GM19238 (cell line): Measurements from ENCODE around the gene ARHGAP23.
A peak's percentile ranks its signal among the peaks of the same experiment; 100 is the strongest.

Experiments
- DNase-seq: peaks from one replicate; pipeline ENCODE4 v3.0.0; 2011; ENCODE audit warnings: low spot score; ENCODE audit not compliant: insufficient read length

ARHGAP23 gene

DNA sequence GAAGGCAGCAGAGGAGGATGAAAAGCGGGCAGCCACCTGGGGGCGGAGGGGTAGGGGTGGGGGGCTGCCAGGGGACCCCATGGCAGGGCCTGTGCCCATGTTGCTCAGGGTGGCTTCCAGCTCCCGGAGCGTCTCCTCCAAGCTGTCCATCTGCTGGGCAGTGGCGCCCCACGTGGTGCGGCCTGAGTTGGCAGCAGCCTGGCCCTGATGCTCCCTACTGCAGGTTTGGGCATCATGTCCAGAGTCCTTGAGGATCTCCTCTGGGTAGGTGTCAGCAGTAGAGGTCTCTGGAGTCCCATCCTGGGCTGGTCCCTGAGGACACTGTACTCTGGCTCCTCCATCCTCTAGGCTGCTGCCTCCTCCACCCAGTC, 116.6 kb downstream of the ARHGAP23 start:
- DNase-seq, result no peak

GRCh38 chr17:38545531-38546225, 117.4 kb downstream of the ARHGAP23 start:
- no peak for DNase-seq

DNA sequence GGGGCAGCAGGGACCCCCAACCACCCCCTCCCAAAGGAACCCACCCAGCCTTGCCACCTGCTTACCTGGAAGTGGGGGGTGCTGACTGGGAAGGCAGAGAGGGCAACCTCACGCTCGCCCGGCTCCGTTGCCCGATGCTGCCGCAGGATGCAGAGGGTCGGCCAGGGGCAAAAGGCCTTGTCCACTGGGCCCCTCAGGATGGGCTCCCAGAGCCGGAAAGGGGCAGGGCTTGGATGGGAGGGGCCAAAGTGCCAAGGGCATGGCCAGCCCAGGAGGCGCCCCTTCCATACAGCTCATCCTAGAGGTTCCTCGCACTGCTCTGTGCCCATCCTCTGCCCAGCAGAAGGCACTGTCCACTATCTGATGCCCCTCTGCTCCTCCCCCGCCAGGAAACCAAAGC, 118.1 kb downstream of the ARHGAP23 start:
- DNase-seq, result no peak

DNA sequence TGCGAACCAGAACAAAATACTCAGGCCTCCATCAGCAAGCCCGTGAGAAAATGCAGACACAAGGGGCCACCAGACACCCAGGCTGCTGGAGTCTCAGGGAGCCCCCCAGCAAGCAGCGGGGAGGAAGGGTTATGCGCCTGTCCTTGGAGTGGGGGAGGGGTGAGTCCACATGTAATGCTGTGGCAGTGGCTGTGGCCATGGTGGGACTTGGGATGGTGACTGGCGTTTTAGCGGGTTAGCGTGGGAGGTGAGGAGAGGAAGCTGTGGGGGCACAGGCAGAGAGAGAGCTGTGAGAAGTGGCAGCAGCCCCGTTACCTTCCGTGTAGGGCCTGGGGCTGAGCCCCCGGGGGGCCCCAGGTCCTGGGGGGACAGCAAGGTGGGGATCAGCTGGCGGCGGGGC, 119.2 kb downstream of the ARHGAP23 start:
- DNase-seq, result no peak

DNA sequence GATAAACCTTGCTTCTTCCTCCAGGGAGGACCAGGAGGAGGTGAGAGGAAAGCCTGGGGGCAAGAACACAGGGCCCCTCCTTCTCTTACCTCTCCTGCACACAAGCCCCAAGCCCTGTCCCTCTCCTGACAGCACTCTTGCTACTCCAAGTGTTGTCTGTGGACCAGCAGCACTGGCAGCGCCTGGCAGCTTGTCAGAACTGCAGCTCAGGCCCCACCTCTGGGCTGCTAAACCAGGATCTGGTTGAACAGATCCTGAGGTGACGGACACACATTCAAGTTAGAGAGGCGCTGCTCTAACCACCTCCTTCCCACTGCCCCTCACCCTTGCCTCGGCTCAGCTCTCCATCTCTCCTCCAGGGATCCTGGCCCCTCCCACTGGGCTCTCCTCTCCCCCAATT, 121.0 kb downstream of the ARHGAP23 start:
- no peak for DNase-seq

DNA sequence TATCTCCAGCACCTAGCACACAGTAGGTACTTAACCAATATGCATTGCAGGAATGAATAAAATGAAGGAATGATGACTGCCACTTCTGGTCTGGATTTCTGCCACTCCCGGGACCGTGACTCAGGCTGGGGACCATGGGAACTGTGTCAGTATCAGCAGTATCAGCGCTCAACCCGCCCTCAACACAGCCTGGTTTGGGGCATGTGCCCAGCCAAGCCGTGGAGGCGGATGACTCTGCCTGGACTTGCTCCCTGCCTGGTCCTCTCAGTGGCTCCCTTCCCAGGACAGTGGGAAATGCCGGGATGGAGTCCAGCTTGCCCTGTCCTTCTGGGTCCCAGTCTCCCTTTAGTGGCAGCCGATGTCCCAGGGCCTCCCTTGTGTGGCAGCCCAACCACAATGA, 122.4 kb downstream of the ARHGAP23 start:
- DNase-seq, result no peak

DNA sequence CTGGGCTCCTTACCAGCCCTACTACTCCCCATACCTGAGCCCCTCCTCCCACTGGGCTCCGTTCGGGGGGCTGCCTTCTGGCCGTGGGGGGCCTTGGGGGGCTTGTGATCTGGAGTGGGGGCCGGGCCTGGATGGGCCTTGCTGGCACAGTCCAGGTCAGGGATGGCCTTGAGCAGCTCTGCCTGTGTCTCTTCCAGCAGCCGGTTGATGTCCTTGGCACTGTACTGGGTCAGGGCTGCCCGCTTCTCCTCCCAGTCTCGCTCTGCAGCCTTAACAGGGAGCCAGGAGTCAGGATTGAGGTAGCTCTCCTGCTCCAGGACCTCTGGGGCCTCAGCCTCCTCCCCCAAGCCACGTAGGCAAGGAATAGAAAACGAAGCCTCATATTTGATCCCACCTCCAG, 122.9 kb downstream of the ARHGAP23 start:
- no peak for DNase-seq

- DNase-seq, result no peak
These were observed 124.1 kb downstream of the ARHGAP23 start for GRCh38 chr17:38552343-38552742.

DNA sequence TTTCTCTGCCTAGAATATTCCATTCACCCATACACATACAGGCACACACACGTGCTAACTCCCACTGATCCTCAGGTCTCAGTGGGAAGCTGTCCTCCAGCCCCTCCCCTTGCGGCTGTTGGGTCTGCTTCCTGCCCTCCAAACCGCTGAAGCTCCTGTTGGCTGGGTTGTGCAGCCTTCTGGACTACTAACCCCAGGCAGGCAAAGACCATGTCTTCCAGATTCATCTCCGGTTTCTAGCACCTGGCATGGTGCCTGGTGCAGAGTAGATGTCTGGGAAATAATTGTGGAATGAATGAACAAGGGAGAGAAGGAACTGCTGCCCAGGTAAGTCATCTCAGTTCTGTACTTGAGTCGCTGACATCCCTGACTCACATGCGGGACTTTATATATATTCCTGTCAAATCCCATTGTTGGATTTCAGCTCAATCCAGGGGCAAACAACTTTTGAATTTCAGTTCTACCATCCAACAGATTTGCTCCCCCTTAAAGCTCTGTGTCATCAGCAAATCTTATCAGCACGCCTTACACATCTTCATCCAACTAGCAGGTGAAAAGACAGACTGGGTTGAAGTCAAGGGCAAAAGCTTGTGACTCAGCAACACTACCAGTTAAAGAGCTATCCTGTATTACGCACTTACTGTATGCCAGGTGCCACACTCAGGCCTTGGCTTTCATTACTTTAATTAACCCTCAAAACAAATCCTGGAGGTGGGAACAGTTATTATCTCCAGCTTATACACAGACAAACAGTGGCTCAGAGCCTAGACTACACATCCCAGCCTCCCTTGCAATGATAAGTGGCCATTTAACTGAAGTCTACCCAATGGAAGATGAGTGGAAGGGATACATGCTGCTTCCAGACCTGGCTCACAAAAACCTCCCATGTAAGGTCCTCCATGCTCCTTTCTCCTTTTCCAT, 126.4 kb downstream of the ARHGAP23 start:
- DNase-seq, result no peak

GRCh38 chr17:38556239-38556638, 128.0 kb downstream of the ARHGAP23 start:
- no peak for DNase-seq

GRCh38 chr17:38557396-38557795, 129.1 kb downstream of the ARHGAP23 start:
- no peak for DNase-seq

GRCh38 chr17:38557836-38558727, 129.8 kb downstream of the ARHGAP23 start:
- peak; percentile 96 for DNase-seq

DNA sequence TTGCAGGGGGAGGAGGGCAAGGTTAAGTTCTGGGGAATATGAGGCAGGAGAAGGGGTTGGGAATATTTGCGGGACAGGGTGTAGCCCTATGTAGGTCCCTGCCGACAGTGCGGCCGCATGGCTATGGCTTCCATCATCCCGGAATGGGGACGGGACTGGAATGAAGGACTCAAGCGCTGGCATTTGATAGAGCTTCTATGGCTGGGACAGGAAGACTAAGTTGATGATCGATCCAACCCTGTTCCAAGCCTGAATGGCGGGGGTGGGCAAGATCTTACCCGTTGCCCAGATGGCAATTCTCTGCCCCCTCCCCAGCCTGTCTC, 130.4 kb downstream of the ARHGAP23 start:
- no peak for DNase-seq

DNA sequence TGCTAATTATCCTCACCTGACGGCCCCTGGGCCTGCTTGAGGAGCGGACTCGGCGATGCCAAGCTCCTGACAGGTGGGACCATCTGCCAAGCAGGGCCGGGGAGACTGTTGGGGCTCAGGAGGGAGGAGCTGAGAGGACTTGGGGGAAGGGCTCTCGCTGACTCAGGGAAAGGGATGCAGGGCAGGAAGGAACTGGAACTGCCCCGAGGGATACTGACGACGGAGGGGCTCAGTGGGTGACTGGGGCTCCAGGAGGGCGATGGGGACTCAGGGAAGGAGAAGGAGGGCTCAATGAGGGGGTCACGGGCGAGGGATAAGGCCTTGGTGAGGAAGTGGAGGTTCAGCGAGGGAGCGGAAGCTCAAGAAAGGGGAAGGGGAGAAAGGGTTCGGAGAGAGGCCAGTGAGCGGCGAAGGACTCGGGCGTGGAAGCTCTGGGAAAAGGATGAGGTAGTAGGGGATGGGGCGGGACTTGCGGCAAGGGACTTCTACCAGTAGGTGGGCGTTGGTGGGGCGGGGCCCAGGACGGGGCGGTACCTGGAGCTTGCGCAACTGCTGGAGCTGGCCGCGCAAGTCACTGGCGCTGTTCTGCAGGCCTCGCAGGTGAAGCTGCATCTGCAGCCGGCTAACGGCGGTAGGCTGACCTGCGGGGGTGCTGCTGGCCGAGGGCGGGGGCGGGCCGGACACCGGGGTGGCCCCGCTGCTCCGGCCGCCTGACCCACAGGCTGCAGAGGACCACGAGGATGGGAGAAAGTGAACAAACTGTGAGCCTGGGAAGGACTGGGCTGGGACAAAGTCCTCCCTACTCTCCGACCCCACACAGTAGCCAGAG, 131.0 kb downstream of the ARHGAP23 start:
- peak; percentile 92 for DNase-seq

GRCh38 chr17:38559880-38560230, 131.6 kb downstream of the ARHGAP23 start:
- no peak for DNase-seq

DNA sequence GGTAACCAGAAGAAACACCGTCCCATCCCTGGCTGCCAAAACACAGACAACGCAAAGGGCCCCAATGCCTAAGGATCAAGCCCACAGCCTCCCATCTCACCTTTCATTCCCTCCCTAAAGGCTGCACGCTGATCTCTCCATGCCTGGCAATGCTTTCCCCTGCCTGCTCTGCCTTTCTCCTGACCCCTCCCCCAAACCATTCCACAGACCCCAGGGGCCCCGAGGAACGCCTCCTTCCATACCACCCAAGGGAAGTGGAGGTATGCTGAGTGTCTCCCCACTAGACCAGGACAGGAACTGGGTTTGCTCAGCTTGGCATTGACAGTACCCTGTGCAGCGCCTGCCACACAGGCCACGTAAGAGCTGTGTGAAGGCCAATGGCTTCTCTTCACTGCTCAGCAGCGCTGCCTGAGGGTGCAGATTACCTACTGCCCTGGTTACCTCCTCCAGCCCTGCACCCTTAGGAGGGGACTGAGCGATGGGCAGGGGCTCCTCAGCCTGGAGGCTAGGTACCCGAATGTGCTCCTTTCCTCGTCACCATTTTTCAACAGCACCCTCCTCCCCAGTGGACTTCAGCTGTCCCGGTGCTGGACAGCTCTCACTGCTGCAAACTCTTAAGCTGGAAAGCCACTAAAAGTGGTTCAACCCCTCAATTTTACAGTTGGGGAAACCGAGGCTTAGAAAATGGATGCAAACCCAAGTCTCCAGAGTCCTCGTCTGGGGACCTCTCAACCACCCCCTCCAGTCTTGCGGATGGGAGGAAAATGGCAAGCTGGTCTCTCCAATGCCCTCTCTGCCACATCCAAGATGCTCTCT, 132.4 kb downstream of the ARHGAP23 start:
- DNase-seq, result no peak

DNA sequence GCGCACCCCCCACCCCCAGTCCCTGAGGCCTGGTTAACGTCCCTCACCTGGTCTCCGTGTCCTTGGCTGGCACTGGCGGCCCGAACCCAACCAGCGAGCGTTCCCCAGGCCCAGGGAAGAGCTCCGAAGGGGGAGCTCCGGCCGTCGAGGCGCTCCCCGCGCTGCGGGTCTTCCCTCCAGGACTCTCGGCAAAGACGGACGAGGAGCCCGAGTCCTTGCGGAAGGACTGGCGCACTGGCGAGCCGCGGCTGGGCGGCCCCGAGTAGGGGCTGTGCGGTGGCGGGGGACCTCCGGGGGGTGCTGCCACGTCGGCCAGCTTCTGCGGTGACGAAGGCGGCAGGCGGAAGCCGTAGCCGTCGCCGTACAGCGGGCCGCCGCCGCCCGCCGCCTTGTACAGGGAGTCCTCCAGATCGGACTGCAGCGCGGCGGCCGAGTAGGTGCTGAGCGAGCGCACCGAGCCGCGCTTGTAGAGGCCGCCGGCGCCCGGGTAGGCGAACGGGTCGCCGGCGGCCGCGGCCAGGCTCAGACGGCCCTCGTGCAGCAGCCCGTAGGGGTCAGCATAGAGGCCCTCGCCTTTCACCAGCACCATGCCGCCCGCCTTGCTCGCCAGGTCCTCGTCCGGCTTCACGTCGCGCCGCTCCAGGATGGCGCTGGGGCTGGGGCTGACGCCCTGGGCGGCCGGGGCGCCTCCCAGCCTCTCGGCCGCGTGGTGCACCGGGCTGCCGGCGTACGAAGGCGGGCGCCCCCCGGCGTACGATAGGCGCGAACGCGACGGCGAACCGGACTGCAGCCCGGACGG, 133.4 kb downstream of the ARHGAP23 start:
- no peak for DNase-seq
